DND-41 (cell line): ENCODE data around the gene ZDHHC16.

ENCODE experiments used
- CTCF ChIP-seq: IDR thresholded peaks from 2 replicates; pipeline ENCODE4 v1.5.1; 2012; ENCODE audit warnings: borderline replicate concordance, low read length, moderate library complexity, mild to moderate bottlenecking; ENCODE audit not compliant: poor library complexity, severe bottlenecking; ENCODE audit errors: extremely low read depth
- EZH2 ChIP-seq: IDR thresholded peaks from 3 replicates; pipeline ENCODE4 v1.6.1; 2012; ENCODE audit warnings: borderline replicate concordance, low read depth, mild to moderate bottlenecking, moderate library complexity, low read length, inconsistent platforms; ENCODE audit not compliant: severe bottlenecking

- TF ChIP-seq EZH2 (no peak), CTCF (no peak)
Measured at GRCh38 chr10:97444212-97444611, 1.8 kb upstream of the ZDHHC16 start.
